HG03103 (cell line): ENCODE results near the gene PBX3.

Source experiments
- ATAC-seq: cut with Tn5 transposase; IDR thresholded peaks from one replicate; pipeline ENCODE4 v1.9.1; 2021; ENCODE audit warnings: low read depth; ENCODE audit not compliant: unreplicated experiment

Gene PBX3

GRCh38 chr9:125931211-125931610 lies 184.0 kb downstream of the PBX3 start:
- no peak for ATAC-seq

GRCh38 chr9:125932012-125932411 lies 184.8 kb downstream of the PBX3 start:
- no peak for ATAC-seq

- ATAC-seq = no peak
Measured at GRCh38 chr9:125932746-125933455, 185.7 kb downstream of the PBX3 start.

DNA sequence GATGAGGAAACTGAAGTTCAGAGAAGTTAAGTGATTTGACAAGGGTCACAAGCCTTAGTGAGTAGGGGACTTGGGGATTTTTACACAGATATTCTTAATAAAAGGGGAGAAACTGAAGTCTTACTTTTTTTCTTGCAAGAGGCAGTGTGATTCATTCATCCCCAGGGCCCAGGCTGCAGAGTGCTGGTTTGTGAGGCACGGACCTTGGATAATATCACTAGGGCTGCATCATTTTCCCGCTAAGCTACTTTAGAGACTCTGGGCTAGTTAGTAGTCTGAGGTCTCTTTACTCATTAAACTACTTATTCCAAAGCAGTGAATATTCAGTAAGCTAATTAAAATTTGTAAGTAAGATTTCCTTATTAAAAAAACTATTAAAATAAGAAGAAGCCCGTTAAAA lies 195.0 kb downstream of the PBX3 start:
- ATAC-seq = no peak

DNA sequence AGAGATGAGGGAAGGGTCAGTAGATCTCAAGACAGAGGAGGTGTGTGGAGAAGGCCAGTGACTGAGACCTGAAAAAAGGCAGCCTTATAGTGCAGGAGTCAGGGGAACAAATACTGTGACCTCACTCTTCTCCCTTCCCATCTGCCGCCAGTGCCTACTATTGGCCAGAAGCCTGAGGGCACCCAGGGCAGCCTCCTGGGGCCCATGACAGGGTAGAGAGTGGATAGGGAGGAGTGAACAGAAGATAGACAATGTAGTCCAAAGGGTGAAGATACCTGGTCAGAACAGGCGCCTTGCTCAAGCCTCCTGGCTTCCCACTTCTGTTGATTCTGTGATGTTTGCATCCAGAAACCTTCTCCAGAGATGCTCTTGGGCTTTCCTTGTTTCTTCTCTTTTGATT lies 196.7 kb downstream of the PBX3 start:
- ATAC-seq = no peak

DNA sequence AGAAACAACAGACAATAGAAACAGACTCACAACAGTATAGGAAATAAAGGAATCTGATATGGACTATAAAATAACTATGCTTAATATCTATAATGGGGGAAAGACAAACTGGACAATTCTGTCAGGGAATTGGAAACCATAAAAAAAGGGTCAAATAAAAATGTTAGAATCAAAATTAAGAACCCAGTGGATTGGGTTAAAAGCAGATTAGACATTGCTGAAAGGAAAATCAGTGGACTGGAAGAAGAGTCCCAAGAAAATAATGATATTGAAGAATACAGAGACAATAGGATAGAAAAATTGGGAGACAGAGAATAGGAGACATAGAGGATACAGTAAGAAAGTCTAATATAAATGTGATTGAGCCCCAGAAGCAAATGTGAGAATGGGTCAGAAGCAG lies 199.2 kb downstream of the PBX3 start:
- ATAC-seq = no peak

DNA sequence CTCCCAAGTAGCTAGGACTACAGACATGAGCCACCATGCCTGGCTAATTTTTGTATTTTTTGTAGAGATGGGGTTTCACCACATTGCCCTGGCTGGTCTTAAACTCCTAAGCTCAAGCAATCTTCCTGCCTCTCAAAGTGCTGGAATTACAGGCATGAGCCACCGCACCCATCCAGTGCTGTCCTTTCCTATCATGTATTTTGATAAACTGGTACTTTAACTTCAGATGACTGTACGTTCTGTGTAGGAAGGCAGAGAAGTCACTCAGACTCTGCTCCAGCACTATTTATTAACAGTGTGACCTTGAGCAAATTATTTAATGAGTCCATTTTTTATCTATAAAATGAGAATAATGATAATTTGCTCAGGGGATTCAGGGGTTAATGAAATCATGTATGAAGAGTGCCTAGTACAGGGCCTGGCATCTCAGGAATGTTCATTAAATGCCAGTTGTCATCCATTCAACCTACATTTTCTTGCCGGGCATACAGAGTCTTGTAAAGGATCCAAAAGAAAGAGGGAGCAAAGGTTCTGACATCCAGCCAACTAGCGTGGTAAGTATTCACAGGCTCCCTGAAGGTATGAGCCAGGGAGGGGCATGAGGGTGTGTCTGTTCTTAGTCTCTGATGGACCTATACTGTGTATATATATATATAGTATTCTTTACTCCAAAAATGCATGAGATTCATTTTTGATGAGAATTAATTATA lies 201.9 kb downstream of the PBX3 start:
- no peak for ATAC-seq

- ATAC-seq = no peak
Measured at GRCh38 chr9:125949703-125950460, 202.7 kb downstream of the PBX3 start.

DNA sequence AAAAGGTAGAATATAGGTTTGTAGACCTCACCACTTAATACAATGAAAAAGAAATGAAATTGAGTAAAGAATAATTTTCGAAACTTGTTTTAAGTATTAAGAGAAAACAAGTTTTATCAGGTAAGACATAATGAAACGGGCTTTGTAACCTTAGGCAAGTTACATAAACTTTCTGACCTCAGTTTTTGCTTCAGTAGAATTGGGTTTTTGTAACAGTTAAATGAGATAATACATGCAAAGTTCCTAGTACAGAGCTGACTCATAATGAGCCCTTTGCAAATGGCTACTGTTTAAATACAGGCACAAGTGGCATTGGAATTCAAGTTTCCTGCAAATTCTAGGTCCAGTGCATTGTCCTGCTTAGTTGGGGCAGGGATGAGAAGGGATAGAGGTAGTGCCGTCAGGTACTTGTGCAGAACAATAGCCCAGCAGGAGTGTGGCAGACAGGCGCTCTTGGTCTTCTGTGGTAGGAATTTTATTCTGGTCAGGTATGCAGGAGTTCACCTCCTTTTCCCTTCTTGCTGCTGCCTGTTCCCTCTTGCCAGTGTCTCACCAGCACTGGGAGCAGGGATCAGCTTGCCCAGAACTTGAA lies 203.8 kb downstream of the PBX3 start:
- no peak for ATAC-seq

GRCh38 chr9:125953314-125954019 lies 206.3 kb downstream of the PBX3 start:
- no peak for ATAC-seq

GRCh38 chr9:125956102-125956501 lies 208.9 kb downstream of the PBX3 start:
- ATAC-seq = no peak

- no peak for ATAC-seq
Measured at GRCh38 chr9:125959315-125959714, 212.1 kb downstream of the PBX3 start.

DNA sequence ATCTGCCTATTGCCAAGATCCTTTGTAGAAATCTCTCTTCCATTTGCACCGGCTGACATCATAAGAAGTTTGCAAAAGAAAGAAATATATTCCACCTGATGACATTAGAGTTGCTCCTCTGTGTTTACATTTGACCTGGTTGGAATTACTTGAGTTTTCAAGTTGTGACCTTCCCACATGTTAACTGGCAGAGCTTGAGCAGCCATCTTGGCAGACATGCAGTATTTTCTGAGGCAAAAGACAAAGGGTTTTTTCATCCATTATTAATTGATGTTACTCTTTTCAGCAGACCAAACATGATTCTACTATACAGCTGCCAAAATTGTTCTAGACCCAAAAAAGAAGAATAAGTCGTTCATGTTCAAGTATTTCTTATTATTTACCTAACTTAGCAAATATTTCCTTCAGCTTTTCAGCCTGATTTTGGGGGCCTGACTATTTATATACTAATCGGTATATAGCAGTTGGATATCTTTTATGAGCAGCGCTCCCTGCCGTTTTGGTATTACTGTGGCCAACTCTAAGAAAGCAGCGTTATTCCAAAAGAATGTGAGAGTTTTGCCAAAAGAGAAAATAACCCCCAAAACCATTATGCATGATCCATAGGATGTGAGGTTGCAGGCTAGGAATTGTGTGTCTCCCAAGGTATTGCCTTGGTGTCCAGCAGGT lies 212.9 kb downstream of the PBX3 start:
- ATAC-seq = no peak

DNA sequence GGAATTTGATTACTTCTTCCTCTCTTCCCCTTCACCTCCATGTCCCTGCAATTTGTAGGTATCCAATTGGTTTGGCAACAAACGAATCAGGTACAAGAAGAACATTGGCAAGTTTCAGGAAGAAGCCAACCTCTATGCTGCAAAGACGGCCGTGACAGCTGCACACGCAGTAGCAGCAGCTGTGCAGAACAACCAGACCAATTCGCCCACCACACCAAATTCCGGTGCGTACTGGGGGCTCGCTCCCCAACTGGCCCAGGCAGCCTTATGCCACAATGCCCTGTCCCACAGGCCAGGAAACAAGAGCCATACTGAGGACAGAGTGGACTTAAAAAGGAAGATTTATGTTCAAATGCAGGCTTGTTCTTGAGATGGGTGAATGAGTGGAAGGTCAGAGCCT lies 213.5 kb downstream of the PBX3 start:
- no peak for ATAC-seq

DNA sequence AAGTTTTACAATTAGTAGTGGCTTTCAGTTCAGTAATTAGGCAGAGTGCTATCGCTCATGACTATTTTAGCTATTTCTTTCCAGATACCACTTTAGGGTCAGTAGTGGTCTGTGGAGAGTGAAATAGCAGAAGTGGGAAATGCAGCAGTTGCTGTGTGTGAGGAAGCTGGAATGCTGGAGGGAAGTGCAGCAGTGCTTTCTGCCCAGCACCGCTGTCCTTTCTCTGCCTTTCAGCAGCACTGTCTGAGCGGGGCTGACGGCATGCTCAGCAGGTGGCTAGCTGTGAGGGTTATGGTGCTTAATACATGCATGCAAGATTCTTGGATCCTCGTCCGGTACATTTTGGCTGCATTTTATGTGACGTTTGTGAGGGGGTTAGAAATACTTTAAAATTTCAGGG lies 213.9 kb downstream of the PBX3 start:
- no peak for ATAC-seq

DNA sequence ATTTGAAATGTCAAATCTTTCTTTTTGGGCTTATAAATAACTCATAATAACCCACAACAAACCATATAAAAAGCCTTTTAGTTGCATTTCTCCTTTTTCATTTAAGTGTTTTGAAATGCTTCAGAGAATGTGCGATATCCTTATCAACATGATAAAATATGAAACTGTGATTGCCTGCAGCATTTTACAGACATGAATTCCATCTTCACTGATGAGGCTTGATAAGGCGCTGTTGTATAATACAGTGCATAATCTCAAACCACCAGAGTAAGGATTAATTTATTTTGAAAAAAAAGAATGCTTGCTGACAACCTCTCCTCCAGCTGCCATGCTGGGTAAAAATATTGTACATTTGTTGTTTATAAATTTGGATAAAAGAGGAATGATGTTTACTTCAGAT lies 216.8 kb downstream of the PBX3 start:
- no peak for ATAC-seq

- ATAC-seq = no peak
Measured at GRCh38 chr9:125964702-125965225, 217.6 kb downstream of the PBX3 start.

DNA sequence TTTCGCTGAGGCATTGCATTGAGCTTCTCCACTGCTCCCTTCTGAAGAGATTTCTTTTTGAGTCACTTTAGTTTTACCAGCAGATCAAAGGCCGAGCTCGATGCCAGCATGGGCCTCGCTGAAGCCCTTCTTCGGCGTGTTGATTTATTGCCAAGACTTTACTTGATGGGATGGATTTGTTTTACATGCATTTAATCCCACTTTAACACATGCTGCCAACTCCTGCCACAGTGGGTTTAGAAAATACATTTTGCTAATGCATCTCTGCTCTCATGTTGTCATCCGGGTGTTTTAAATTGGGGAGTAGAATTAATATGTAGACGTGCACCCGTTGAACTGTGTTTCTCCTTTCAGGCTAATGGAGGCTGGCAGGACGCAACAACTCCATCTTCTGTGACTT lies 218.3 kb downstream of the PBX3 start:
- no peak for ATAC-seq

- ATAC-seq = no peak
Measured at GRCh38 chr9:125966466-125966865, 219.3 kb downstream of the PBX3 start.
